ENCODE measurements around the gene SMYD1.
A peak's percentile ranks its signal among the peaks of the same experiment; 100 is the strongest.

The SMYD1 gene

GRCh38 chr2:88147145-88147544, 79.5 kb downstream of the SMYD1 start:
- no peak for FAIRE-seq

GRCh38 chr2:88148929-88149438, 81.4 kb downstream of the SMYD1 start:
- no peak for FAIRE-seq

- FAIRE-seq: no peak
Measured at GRCh38 chr2:88159481-88159880, 91.9 kb downstream of the SMYD1 start.

- FAIRE-seq: peak; percentile 21
Measured at GRCh38 chr2:88159955-88160415, 92.4 kb downstream of the SMYD1 start.

GRCh38 chr2:88160517-88160916, 92.9 kb downstream of the SMYD1 start:
- FAIRE-seq: no peak

- FAIRE-seq: no peak
Measured at GRCh38 chr2:88161446-88162244, 94.0 kb downstream of the SMYD1 start.
